ENCODE measurements around the gene CNN2. TPM values are rescaled to one million over a fixed set of nuclear protein-coding genes. Genes with fewer than 3 reads are reported as not detected.
A peak's percentile ranks its signal among the peaks of the same experiment; 100 is the strongest.
"Not testable (repeated sequence)": the region's sequence is repeated elsewhere in the genome, so short reads cannot be mapped to it uniquely, and the experiment has no call there.

The CNN2 gene
- total RNA-seq, 1 donor from 2014 or later: 223 TPM

DNA sequence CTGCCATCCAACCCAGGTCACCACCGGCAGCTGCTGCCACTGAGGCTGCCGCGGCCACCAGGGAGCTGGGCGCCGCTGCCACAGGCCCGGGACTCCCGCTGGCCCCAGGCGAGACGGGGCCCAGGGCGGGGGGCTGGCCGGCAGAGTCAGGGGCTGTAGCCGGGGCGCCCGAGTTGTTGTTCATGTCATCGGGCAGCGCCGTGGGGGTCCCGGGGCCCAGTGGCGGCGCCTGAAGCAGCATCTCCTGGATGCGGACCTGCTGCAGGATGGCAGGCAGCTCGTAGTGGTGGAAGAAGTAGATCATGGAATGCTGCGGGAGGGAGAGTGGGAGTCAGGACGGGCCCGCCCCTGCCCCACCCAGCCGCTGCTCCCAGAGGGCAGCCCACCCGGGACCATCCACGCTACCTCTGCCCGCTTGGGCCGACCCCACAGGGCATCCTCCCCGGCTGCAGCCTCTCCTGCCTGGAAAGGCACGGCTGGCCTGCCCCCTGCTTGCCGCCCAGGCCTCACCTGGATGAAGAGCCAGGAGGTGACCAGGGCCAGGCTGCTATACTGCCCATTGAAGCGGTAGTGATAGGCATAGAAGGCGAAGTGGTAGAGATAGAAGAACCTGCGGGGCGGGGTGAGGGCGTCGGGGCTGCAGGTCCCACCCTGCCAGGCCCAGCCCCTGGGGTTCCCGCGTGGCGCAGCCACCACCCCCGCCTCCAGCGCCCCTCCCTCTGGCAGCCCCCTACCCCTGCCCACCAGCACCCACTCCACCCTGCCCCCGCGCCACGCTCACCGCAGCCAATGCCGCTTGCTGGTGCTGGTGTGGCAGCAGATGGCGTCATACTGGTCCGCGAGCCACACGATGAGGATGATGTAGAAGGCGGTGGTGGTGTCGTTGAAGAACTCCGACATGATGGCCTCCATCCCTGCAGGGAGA lies 15.6 kb upstream of the CNN2 start:
- no peak for DNase-seq (ENCODE audit: low spot score)

DNA sequence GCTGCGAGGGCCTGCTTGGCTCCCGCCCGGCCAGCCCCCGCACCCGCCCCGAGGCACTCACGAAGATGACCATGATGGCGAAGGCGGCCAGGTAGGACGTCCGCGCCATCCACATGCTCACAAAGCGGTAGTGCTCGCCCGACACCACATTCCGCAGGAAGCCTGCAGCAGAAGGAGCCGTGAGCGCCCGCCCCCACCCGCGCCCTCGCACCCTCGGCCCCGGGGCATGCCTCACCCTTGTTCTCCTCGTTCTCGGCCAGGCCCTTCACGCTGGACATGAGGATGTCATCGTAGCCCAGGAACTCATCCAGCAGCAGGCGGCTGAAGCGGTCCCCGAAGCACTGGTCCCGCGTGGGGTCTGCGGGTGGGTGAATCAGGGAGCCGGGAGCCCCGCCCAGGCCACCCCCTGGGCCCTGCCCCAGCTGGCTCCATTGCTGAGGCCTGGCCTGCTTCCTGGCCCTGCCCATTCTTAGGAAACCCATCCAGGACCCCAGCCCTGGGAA lies 14.5 kb upstream of the CNN2 start:
- no peak for DNase-seq (ENCODE audit: low spot score)

DNA sequence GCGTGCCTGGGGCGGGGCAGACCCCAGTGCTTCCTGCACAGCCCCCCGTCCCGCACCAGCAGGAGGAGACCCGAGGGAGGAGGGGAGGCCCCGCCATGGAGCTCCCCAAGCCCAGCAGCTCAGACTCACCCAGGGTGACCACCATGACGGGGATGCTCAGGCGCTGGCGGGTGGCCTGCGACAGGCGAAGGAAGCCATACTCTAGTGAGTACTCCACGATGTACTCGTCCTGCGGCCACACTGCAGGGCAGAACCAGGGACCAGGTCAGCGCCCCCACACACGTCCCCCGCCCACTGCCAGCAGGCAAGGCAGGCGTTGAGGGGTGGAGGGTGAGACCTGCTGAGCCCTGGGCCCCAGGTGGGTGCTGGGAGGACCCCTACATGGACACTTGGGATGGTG lies 14.1 kb upstream of the CNN2 start:
- no peak for DNase-seq (ENCODE audit: low spot score)

DNA sequence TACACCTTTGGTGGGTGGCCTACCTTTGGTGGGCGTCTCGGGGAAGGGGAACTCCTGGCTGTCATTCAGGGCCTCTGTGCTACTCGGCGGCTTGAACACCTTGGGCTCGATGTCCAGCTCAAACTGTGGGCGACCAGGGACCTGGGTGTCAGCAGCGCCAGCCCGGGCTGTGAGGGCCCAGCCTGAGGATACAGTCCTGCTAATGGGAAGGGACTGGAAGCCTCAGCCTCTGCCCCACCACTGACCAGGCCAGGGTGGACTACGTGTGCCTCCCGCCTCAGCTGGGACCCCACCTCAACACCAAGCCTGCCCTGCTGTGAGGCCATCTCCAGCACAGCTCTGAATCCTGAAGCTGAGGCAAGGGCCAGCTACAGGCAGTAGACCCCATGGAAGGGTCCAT lies 13.2 kb upstream of the CNN2 start:
- DNase-seq (ENCODE audit: low spot score): no peak

DNA sequence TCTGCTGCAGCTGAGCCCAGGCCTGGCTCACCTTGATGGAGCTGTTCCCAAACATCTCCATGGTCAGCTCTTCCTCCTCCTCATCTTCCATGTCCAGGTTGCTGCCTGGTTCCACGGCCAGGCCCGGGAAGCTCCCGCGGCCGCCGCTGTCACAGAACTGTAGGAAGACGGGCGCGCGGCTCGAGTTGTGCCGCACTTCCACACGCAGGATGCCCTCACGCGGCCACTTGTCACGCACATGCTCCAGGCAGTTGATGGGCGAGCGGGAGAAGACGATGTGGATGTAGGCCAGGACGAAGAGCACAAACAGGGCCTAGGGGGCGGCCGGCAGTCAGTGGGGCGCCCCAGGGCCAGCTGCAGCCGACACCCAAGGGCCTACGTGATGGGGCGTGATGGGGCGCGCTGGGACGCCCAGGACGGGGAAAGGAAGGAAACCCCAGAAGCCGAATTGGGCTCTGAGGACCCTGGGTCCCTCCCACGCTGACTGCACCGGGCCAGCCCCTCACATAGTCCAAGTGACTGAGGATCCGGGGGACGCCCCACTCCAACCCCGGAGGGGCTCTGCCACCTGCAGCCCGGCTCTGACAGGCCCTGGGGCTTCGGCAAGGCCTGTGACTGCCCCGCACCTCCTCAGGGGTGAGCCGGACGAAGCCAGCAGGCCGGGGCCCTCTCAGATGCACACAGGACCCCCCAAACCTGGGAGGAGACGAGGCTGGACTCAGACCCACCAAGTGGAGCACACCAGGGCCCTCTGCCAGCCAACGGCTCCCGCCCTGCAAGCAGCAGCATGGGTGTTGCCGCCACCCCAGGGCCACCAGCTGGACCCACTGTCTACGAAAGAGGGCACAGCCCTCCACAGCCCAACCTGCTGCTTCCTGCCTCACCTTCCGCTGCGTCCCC lies 12.0 kb upstream of the CNN2 start:
- no peak for DNase-seq (ENCODE audit: low spot score)

DNA sequence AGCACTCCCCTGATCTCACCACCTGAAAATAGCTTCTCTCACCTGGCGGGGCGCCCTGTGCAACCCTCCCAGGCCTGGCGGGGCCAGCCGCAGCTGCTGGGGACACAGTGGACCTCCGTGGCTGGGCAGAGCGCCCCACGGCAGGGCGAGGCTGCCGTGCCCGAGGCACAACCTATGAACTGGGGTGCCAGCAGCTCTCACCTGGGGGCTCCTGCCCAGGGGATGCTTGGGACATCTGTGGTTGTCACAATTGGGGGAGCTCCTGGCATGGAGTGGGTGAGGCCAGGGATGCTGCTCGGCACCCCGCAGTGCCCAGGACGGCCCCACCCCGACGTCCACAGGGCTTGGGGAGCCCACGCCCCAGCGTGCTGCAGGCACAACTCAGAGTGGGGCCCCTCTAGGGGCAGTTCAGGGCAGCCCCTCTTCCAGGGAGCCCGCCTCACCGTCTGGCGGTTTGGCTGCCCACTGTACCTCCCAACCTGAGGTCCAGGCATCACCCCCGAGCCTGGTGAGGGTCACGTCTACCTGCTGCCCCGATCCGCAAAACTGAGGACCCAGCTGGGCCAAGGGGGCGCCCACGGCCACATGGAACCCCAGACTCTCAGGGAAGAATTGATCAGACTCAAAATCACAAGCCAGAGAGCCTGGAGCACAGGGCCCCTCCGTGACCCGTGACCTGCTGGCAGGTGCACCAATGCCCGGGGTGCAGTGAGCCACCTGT lies 11.2 kb upstream of the CNN2 start:
- no peak for DNase-seq (ENCODE audit: low spot score)

DNA sequence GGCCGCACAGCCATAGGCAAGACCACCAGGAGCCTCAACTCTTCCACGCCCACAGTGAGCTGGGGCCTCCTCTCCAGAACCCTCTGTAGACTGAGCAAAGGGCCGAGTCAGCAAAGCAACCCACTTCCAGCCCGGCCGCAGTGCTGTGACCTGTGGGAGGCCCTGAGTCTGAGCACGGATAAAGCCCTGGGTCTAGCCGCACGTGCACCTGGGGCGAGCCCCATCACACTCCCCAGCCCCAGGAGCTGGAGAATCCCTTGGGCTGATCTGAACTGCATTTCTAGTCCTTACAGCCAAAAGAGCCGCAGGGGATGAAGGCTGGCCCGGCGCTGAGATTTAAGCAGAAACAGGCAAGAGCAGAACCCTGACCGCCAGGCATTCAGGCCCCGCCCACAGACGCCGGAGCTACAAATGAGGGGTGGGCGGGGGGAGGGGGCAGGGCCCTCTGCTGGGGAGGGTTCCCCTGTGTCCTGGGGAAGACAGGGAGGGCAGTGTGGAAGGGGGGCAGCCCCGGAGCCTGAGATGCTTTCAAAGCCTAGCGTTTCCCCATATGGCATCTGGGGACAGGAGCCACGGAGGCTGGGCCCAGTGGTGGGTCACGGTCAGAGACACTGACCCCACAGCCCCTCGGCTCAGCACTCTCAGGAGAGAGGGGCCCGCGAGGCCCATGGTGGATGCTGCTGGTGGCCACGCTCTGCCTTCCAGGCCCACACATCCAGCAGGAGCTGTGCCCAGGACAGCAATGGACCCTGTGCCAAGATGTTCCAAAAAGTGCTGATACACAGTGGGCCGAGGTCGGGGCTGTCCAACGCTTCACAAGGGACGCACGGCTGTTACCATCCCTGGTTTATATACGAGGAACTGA lies 10.4 kb upstream of the CNN2 start:
- no peak for DNase-seq (ENCODE audit: low spot score)

DNA sequence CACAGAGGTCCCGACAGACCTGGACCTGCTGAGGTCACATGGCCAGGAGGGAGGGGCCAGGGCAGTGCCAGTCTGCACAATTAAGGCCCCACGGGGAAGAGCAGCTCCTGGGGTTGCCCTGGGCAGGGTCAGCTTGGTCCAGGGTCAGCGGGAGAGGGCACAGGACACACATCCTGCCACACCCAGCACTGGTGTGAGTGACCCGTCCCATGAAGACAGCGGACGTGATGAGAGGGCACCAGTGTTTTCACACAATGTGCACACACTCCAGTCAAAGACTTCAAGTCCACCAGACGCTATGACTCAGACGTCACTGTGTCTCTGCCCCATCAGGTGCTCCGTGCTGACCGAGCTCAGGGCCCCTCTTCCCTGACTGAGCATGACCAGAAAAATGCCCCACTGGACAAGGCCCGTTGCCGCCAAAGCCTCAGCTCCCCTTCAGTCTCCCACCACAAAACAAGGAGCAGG lies 9.7 kb upstream of the CNN2 start:
- no peak for DNase-seq (ENCODE audit: low spot score)

DNA sequence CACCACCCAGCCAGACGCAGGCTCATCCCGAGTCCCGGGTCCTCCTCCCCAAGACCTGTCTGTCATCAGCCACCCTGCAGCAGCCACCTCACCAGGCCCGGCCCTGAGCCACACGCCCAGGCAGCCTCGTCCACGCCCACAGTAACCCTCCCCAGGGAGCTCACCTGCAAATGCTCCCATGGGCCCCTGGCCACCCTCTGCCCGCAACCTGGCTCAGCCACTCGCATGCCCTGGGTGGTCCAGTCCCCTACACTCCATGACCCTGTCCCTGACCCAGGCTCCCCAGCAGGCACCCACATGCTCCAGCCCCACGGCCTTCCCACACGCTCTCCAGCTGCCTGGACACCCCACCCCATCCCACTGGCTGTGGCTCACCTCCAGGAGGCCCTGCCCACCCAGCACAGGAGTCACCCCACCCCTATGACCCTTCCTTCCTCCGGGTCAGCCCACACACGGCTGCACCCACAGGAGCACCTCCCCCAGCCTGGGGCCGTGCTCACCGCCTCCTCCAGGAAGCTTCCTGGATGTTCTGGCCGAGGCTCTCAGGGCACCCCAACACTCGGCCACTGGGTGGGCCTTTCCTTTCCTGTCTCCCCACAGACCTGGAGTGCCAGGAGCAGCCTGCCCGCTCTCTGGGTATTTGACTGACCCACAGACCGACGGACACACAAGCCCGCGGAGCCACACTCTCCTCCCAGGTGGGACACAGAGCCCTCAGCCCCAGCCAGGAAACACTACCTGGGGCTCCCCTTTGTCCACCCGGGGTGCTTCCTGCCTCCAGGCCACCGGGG lies 9.1 kb upstream of the CNN2 start:
- DNase-seq (ENCODE audit: low spot score): no peak

DNA sequence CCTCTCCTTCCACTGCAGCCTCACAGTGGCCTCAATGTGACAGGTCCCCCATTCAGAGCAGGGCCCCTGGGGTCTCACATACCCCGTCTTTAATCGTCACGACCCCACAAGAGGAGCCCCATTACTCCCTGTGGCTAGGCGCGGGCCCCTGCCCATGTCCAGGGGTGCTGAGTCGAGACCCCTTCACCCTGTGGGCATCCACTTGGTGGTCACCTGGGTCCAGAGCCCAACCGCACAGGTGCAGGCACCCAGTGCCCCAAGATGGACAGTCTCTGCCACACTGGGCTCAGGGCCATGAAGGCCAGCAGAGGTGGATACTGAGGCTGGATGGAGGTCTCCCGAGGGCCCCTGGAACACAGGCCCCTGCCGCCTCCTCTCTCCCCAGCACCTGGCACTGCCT lies 8.5 kb upstream of the CNN2 start:
- DNase-seq (ENCODE audit: low spot score): no peak

DNA sequence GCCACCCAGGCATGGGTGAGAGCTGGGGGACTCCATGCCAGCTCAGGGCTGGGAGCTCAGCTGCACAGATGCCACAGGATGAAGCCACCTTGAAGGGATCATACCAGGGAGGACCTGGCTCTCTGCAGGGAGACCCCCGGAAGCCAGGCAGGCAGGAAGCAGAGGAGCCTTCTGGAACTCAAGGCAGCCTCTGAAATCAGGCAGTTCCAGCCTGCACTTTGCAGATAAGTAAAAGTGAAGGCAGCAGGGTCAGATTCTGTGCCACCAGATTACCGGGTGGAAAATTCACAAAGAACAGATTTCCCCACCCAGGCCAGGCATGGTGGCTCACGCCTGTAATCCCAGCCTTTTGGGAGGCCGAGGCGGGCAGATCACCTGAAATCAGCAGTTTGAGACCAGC lies 8.0 kb upstream of the CNN2 start:
- no peak for DNase-seq (ENCODE audit: low spot score)

DNA sequence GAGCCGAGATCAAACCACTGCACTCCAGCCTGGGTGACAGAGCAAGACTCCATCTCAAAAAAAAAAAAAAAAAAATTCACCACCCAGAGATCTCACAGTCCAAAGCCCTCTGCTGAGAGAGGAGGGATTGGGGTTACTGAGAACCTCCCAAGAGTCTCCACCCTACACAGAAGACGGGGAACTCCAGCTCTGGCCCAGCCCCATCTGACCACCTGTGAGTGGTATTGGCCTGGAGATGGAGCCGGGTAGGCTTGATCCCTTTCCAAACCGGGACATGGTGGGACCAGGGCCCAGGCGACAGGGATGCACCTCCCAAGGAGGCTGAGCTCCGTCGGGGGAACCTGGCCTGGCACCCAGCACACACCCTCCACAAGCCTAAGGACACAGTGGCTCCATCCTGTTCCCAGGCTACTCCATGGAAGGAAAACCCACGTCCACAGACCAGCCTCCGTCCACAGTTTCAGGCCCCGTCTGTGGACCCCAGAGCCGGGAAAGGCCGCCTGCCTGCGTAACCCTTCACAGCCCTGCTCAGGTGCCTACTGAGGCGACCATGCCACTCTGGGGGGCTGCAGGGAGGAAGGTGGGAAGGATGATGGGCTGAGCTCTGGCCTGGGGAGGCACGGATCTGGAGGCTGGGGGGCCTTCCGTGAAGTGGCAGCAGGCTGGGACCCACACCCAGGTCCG lies 7.3 kb upstream of the CNN2 start:
- no peak for DNase-seq (ENCODE audit: low spot score)

DNA sequence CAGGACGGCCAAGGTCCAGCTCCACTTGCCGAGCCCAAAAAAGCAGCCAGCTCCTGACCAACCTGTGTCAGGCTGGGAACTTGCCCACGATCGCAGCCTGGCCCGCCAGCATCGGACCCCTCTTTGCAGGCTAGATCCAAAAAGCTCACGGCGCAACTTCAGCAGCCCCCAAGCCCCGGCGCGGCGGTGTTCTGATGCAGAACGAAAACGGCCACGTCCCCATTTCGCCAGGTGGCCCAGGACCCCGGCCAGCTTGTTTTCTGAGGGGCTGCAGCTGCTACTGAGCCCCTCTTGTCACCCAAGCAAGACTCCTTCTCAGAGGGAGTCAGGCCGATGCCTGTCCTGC lies 6.8 kb upstream of the CNN2 start:
- DNase-seq (ENCODE audit: low spot score): no peak

DNA sequence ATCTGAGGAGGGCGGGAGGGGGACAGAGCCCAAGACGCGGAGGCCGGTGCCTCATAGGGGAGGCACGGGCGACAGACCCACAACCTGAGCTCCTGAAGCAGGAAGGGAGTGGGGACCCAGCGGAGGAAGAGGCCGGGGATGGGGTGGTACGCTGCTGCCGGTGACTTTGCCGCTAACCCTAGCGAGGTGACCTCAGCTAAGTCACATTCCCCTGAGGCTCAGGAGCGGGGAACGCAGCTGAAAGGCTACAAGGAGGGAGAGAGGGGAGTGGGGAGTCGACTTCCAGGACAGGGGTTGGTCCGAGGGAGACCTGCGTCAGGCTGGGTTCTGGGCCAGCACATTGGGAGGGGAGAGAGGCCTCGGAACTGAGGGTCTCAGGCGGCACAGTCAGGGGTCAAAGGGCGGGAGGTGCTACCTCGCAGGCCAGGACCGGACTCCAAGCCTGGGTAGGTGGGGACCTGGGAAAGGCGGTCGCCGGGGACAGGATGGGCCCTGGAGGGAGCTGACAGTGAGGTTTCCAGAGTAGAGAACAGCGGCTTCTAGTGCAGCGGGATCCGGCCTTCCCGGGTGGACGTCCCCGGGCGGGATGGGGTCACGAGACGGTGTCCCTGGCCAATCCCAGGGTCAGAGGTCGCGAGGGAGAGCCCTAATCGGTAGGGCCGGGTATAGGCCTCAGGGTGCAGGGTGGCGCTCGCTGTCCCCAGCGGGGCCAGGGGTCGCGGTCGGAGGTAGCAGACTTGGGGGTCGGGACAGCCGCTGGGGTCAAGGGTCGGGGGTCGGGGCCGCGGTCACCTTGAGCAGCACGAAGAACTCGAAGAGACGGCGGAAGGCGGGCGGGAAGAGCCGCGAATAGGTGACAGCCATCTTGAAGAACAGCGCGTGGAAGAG lies 6.2 kb upstream of the CNN2 start:
- no peak for DNase-seq (ENCODE audit: low spot score)

DNA sequence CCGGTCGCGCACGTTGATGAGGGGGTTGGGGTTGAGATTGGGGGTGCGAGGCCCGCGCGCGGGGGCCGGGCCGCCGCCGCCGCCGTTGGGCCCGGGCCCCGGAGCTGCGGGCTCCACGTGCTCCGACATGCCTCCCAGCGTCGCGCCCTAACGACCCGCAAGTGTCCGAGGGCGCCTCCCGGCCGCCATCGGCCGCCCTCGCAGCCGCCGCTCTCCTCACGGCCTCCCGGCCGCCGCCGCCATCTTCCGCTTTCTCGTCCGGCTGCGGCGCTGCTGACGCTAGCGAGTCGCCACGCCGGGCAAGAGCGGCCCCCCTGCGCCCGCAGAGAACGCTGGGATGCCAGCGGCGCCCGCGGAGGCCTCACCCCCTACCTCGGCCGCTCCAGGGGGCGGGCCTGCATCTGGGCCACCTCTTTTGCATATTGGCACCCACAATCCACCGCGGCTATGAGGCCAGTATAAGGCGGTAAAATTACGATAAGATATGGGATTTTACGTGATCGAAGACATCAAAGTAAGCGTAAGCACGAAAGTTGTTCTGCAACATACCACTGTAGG lies 5.5 kb upstream of the CNN2 start, which contains the start of gene TMEM259:
TMEM259 (minus strand) TSS at position 256 of the 558 bp plus-strand sequence; CDS start at position 129, 127 bp downstream.
- DNase-seq (ENCODE audit: low spot score): peak; percentile 98

DNA sequence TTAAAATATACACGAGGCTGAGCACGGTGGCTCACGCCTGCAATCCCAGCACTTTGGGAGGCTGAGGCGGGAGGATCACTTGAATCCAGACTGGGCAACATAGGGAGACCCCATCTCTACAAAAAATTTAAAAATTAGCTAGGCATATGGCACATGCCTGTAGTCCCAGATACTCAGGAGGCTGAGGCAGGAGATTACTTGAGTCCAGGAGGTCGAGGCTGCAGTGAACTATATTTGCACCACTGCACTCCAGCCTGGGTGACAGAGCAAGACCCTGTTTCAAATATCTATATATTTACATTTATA lies 2.6 kb upstream of the CNN2 start:
- DNase-seq (ENCODE audit: low spot score): not testable (repeated sequence)

DNA sequence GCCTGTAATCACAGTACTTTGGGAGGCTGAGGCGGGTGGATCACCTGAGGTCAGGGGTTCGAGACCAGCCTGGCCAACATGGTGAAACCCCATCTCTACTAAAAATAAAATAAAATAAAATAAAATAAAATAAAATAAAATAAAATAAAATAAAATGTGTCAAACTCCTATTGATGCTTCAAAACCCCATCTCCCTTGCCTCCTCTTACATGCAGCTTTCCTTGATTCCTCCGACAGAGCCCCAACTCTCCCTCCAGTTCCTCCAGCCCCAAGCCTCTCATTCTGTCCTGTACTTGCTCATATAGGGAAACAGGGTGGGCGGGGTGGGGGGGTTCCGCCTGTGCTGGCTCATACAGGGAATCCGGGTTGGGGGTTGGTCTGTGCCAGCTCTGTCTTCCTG lies 1.3 kb upstream of the CNN2 start:
- DNase-seq (ENCODE audit: low spot score): not testable (repeated sequence)

All from ureter (tissue), 1 donor.